Neuronal stem cell (in vitro differentiated cells): ENCODE data around the gene ANKMY1.
A peak's percentile ranks its signal among the peaks of the same experiment; 100 is the strongest.

Experiments used
- DNase-seq: peaks from one replicate; pipeline ENCODE4 v3.0.0-alpha.2; 2013; ENCODE audit warnings: low spot score
- H2AFZ ChIP-seq: one replicate; pipeline ENCODE4 v1.6.1; 2013; ENCODE audit warnings: mild to moderate bottlenecking, low read length, inconsistent platforms
- H2AK5ac ChIP-seq: 2 replicates; pipeline ENCODE4 v1.6.1; 2013; ENCODE audit warnings: low read depth, mild to moderate bottlenecking, inconsistent platforms, low read length, moderate library complexity, mixed read lengths
- H2BK120ac ChIP-seq: 2 replicates; pipeline ENCODE4 v1.6.1; 2013; ENCODE audit warnings: low read depth, mild to moderate bottlenecking, inconsistent platforms, low read length, moderate library complexity, mixed read lengths
- H2BK12ac ChIP-seq: one replicate; pipeline ENCODE4 v1.6.1; 2013; ENCODE audit warnings: low read length, inconsistent platforms
- H2BK15ac ChIP-seq: 2 replicates; pipeline ENCODE4 v1.6.1; 2013; ENCODE audit warnings: mild to moderate bottlenecking, low read length, inconsistent platforms, mixed read lengths
- H2BK5ac ChIP-seq: one replicate; pipeline ENCODE4 v1.6.1; 2013; ENCODE audit warnings: inconsistent platforms, mild to moderate bottlenecking, low read length, moderate library complexity
- H3K14ac ChIP-seq: one replicate; pipeline ENCODE4 v1.6.1; 2013; ENCODE audit warnings: low read length, inconsistent platforms
- H3K18ac ChIP-seq: 2 replicates; pipeline ENCODE4 v1.6.1; 2013; ENCODE audit warnings: low read length, inconsistent platforms
- H3K23ac ChIP-seq: 2 replicates; pipeline ENCODE4 v1.6.1; 2013; ENCODE audit warnings: low read depth, mild to moderate bottlenecking, mixed read lengths, low read length, inconsistent platforms; ENCODE audit not compliant: poor library complexity
- H3K27ac ChIP-seq: replicated peaks from 3 replicates; pipeline ENCODE4 v1.5.1; 2013; ENCODE audit warnings: low read length, inconsistent platforms
- H3K27me3 ChIP-seq, 3 experiments: 2 replicates each; pipeline ENCODE4 v1.6.1; 2013; ENCODE audit warnings: low read length in 3 of 3, mild to moderate bottlenecking in 2 of 3, inconsistent platforms in 1 of 3, low read depth in 1 of 3, mixed read lengths in 1 of 3, moderate library complexity in 1 of 3; ENCODE audit not compliant: control insufficient read depth in 3 of 3, insufficient read depth in 3 of 3
- H3K36me3 ChIP-seq, 2 donors: replicated peaks in 1 of 2; 2 replicates each; pipeline ENCODE4 v1.6.1; 2013; ENCODE audit warnings: low read length in 2 of 2; ENCODE audit not compliant: control insufficient read depth in 2 of 2, insufficient read depth in 2 of 2
- H3K4ac ChIP-seq: 2 replicates; pipeline ENCODE4 v1.6.1; 2013; ENCODE audit warnings: inconsistent platforms, mild to moderate bottlenecking, low read length, moderate library complexity
- H3K4me1 ChIP-seq, 2 donors: 1 replicate in 1 of 2; 2 replicates in 1 of 2; pipeline ENCODE4 v1.6.1; 2013; ENCODE audit warnings: low read length in 2 of 2, low read depth in 1 of 2; ENCODE audit not compliant: control insufficient read depth in 2 of 2, insufficient read depth in 1 of 2
- H3K4me2 ChIP-seq: one replicate; pipeline ENCODE4 v1.6.1; 2013; ENCODE audit warnings: mild to moderate bottlenecking, low read length, inconsistent platforms; ENCODE audit not compliant: insufficient read depth, poor library complexity, severe bottlenecking
- H3K4me3 ChIP-seq, 2 donors: 2 replicates each; pipeline ENCODE4 v1.5.1; 2013; ENCODE audit warnings: low read length in 2 of 2, mild to moderate bottlenecking in 2 of 2, inconsistent platforms in 1 of 2, moderate library complexity in 1 of 2
- H3K79me1 ChIP-seq: one replicate; pipeline ENCODE4 v1.6.1; 2013; ENCODE audit warnings: low read depth, mild to moderate bottlenecking, inconsistent platforms, low read length, moderate library complexity
- H3K9ac ChIP-seq: one replicate; pipeline ENCODE4 v1.6.1; 2013; ENCODE audit warnings: mild to moderate bottlenecking, low read depth, low read length, inconsistent platforms; ENCODE audit not compliant: poor library complexity
- H3K9me3 ChIP-seq, 2 donors: replicated peaks in 1 of 2; 2 replicates each; pipeline versions ENCODE3 to v1.6.1; 2013; ENCODE audit warnings: low read length in 2 of 2, mild to moderate bottlenecking in 2 of 2, inconsistent platforms in 1 of 2, low read depth in 1 of 2, mixed read lengths in 1 of 2, moderate library complexity in 1 of 2; ENCODE audit not compliant: control insufficient read depth in 2 of 2, insufficient read depth in 1 of 2
- H4K8ac ChIP-seq: one replicate; pipeline ENCODE4 v1.6.1; 2013; ENCODE audit warnings: low read depth, mild to moderate bottlenecking, inconsistent platforms, low read length, moderate library complexity
- H4K91ac ChIP-seq: one replicate; pipeline ENCODE4 v1.6.1; 2013; ENCODE audit warnings: low read length, low read depth, mild to moderate bottlenecking, inconsistent platforms; ENCODE audit not compliant: poor library complexity
- WGBS, 2 donors: extraction: QIAGEN DNeasy Blood & Tissue Kit; methylation state at CpG; one replicate each; pipeline ENCODE4 v1.1.7; 2013; ENCODE audit warnings: missing lambda C conversion rate in 2 of 2, mixed read lengths in 1 of 2; ENCODE audit not compliant: insufficient read length in 2 of 2, insufficient replicate concordance in 1 of 2; ENCODE audit errors: extremely low coverage in 2 of 2; 5-methylcytosine and 5-hydroxymethylcytosine counted together

The ANKMY1 gene

DNA sequence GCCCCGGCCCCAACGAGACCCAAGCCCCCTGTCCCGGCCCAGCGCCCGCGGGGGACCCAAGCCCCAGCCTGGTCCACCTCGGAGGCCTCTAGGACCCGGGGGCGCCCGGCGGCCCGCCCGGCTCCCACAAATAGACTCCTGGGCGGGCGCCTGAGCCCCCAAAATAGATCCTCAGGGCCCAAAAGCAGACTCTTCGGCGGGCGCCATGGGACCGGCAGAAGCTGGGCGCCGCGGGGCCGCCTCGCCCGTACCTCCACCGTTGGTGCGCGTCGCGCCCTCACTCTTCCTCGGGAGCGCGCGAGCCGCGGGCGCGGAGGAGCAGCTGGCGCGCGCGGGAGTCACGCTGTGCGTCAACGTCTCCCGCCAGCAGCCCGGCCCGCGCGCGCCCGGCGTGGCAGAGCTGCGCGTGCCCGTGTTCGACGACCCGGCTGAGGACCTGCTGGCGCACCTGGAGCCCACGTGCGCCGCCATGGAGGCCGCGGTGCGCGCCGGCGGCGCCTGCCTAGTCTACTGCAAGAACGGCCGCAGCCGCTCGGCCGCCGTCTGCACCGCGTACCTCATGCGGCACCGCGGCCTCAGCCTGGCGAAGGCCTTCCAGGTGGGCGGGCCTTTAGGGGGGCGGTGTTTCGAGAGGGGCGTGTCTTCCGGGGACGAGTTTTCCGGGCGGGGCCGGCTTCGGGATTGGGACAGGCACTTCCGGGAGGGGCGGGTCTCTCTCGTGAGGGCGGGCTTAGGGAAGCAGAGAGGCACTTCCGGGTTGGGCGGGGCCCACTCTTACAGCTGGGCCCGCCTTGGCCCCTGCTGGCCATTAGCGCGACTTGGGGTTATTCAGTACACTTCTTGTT is 2.9 kb upstream of the ANKMY1 start:
- Histone ChIP-seq H3K23ac (peak overlapping the region; percentile 77), H2BK12ac (no peak overlapping the region), H3K9ac (peak overlapping the region; percentile 90), H3K27ac (peak overlapping the region; percentile 88), H2BK5ac (peak overlapping the region; percentile 75), H3K27me3 (peaks cover 0 to 11% (median 0%) of the 10 kb centered on the region in 3 experiments), H3K14ac (no peak overlapping the region), H3K79me1 (peaks cover 4% of the 10 kb centered on the region), H4K8ac (no peak overlapping the region), H3K4me1 (peaks cover 8 to 10% of the 10 kb centered on the region in 2 donors), H3K4ac (peak overlapping the region; percentile 60), H2BK120ac (peak overlapping the region; percentile 49), H2AFZ (peak overlapping the region; percentile 97), H4K91ac (no peak overlapping the region), H3K4me3 (peak overlapping the region; percentile 79 to 92), H3K9me3 (peaks cover 0 to 2% of the 10 kb centered on the region in 2 donors), H3K18ac (peak overlapping the region; percentile 97), H3K36me3 (peaks cover 0 to 25% of the 10 kb centered on the region in 2 donors), H3K4me2 (peak overlapping the region; percentile 78), H2BK15ac (no peak overlapping the region), H2AK5ac (no peak overlapping the region)
- no CpG with 5 or more reads among the region's 101 CpGs for WGBS, 2 donors
- DNase-seq: peak; percentile 97

DNA sequence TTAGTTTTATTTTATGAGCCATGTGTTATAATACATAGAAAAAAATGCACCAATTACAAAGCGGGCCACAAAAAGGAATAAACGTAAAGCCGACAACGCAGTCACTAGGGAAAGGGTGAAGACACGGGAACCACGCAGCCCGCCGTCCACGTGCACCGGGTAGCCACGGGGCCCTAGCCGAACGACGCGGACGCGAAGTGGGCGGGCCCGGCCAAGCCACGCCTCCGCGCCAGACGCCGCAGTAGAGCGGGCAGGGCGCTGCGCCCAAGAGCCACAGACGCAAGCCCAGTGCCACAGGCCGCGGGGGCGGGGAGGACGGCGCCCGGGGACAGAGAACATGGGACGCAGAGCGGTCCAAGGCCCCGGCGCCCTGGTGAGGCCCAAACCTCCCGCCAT is 2.3 kb upstream of the ANKMY1 start, which contains the start of gene DUSP28:
DUSP28 (plus strand) TSS at position 274 of the 396 bp plus-strand sequence. CDS start 328 bp downstream, outside the sequence.
- Histone ChIP-seq H2BK12ac (no peak within 1 kb of the TSS), H4K8ac (no peak within 1 kb of the TSS), H3K9ac (peak within 1 kb of the TSS; percentile 90), H3K4me2 (peak within 1 kb of the TSS; percentile 78), H2BK120ac (peak within 1 kb of the TSS; percentile 49), H4K91ac (no peak within 1 kb of the TSS), H3K79me1 (peaks cover 7% of the 10 kb centered on the region), H2AK5ac (no peak within 1 kb of the TSS), H3K27me3 (peaks cover 0 to 11% (median 0%) of the 10 kb centered on the region in 3 experiments), H3K27ac (peak within 1 kb of the TSS; percentile 88), H3K23ac (peak within 1 kb of the TSS; percentile 77), H3K18ac (peak within 1 kb of the TSS; percentile 97), H2BK15ac (no peak within 1 kb of the TSS), H3K4me3 (peak within 1 kb of the TSS; percentile 79 to 92), H2AFZ (peak within 1 kb of the TSS; percentile 97), H3K4ac (peak within 1 kb of the TSS; percentile 60), H3K14ac (no peak within 1 kb of the TSS), H3K36me3 (peaks cover 0 to 29% of the 10 kb centered on the region in 2 donors), H3K9me3 (no peaks in the 10 kb centered on the region), H2BK5ac (peak within 1 kb of the TSS; percentile 75), H3K4me1 (peaks cover 7% of the 10 kb centered on the region in 2 donors)
- DNase-seq: peak; percentile 69
- WGBS, 2 donors: no CpG with 5 or more reads among the region's 39 CpGs

DNA sequence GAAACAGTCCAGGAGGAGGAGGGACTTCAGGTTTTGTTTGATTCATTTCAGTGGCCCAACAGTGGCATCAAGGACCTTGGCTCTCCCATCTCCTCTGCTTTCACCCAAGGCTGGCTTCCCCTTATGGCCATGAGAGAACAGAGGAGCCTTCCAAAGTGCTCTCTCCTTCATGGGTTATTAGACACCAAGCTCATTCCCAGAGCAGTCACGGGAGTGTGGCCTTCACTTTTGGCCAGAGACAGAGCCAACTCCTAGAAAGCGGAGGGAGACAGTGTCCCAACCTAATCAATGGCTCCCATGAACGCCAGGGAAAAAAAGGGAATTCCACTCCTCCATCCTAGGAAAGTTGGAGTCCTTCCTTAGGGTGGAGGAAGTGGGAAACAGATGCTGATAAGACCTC is 1.5 kb upstream of the ANKMY1 start:
- Histone ChIP-seq H3K27ac (no peak overlapping the region), H3K23ac (no peak overlapping the region), H3K4ac (no peak overlapping the region), H3K79me1 (peaks cover 7% of the 10 kb centered on the region), H3K9ac (no peak overlapping the region), H3K14ac (no peak overlapping the region), H3K4me3 (peak overlapping the region in 1 of 2 donors; percentile 79), H2AK5ac (no peak overlapping the region), H3K4me2 (no peak overlapping the region), H3K4me1 (peaks cover 7% of the 10 kb centered on the region in 2 donors), H2BK15ac (no peak overlapping the region), H3K27me3 (peaks cover 0 to 11% (median 0%) of the 10 kb centered on the region in 3 experiments), H3K36me3 (peaks cover 0 to 37% of the 10 kb centered on the region in 2 donors), H2BK12ac (no peak overlapping the region), H4K8ac (no peak overlapping the region), H3K9me3 (no peaks in the 10 kb centered on the region), H4K91ac (no peak overlapping the region), H3K18ac (no peak overlapping the region), H2BK5ac (no peak overlapping the region), H2AFZ (no peak overlapping the region), H2BK120ac (no peak overlapping the region)
- DNase-seq: no peak
- no CpG with 5 or more reads among the region's 3 CpGs for WGBS, 2 donors

DNA sequence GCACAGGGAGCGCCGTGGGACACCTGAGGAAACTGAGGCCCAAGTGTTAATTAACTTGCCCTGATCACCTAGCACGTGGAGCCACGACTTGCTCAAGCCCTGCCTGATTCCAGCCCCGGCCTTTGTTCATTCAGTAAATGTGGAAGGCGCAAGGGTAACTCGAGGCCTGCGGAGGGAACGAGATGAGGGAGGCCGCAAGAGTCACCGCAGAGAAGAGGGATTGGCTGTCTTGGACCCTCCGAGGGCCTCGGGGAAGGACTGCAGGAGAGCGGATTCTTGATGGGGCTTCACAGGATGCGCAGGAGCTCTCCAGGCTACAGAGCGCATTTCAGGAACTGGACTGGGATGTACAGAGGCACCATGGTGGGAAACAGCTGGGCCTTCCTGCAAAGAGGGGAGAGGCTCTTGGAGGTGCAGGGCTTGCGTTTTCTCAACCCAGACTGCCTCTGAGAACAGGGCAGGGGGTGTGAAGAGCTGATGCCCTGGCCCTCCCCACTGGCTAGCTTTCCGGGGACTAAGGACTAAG is 511 bp upstream of the ANKMY1 start:
- peak overlapping the region; percentile 65 for H3K4me2 ChIP-seq
- peak overlapping the region; percentile 5 for H3K18ac ChIP-seq
- H3K23ac ChIP-seq: peak overlapping the region; percentile 13
- H4K91ac ChIP-seq: no peak overlapping the region
- peaks cover 0 to 11% (median 0%) of the 10 kb centered on the region in 3 experiments for H3K27me3 ChIP-seq
- peaks cover 0 to 44% of the 10 kb centered on the region in 2 donors for H3K36me3 ChIP-seq
- no CpG with 5 or more reads among the region's 18 CpGs for WGBS, 2 donors
- H3K9ac ChIP-seq: no peak overlapping the region
- no peak overlapping the region for H3K27ac ChIP-seq
- no peak overlapping the region for H3K14ac ChIP-seq
- H3K4me1 ChIP-seq: peaks cover 7% of the 10 kb centered on the region in 2 donors
- H3K4ac ChIP-seq: no peak overlapping the region
- no peak overlapping the region for H2AK5ac ChIP-seq
- no peak overlapping the region for H4K8ac ChIP-seq
- H3K79me1 ChIP-seq: peaks cover 7% of the 10 kb centered on the region
- no peak overlapping the region for H2BK120ac ChIP-seq
- no peak overlapping the region for H2BK12ac ChIP-seq
- no peaks in the 10 kb centered on the region for H3K9me3 ChIP-seq
- no peak overlapping the region for H2BK5ac ChIP-seq
- DNase-seq: no peak
- H2BK15ac ChIP-seq: peak overlapping the region; percentile 45
- peak overlapping the region in 1 of 2 donors; percentile 31 for H3K4me3 ChIP-seq
- H2AFZ ChIP-seq: no peak overlapping the region
